Epithelial cell of prostate (primary cell): Measurements from ENCODE around the gene NDUFS8.

Source experiments
- DNase-seq: peaks from one replicate; pipeline ENCODE4 v3.0.0-alpha.2; 2011; ENCODE audit warnings: low read depth, low spot score
- H3K27ac ChIP-seq: fragments of 450-650 bp; 2 replicates; pipeline ENCODE4 v1.5.1; 2017; ENCODE audit warnings: mild to moderate bottlenecking

Gene NDUFS8

GRCh38 chr11:68047437-68048290 is 17.2 kb downstream of the NDUFS8 start:
- H3K27ac ChIP-seq: no peak overlapping the region
- DNase-seq: no peak

- no peak for DNase-seq
- H3K27ac ChIP-seq: no peak overlapping the region
Observed at GRCh38 chr11:68048681-68049508, 18.4 kb downstream of the NDUFS8 start.

GRCh38 chr11:68049509-68050370 is 19.3 kb downstream of the NDUFS8 start:
- no peak for DNase-seq

GRCh38 chr11:68050371-68050841 is 19.9 kb downstream of the NDUFS8 start:
- DNase-seq: no peak
- no peak overlapping the region for H3K27ac ChIP-seq

More at GRCh38 chr11:68049509-68050370, 19.3 kb downstream of the NDUFS8 start:
- no peak overlapping the region for H3K27ac ChIP-seq

- no peak overlapping the region for H3K27ac ChIP-seq
- DNase-seq: no peak
Observed at GRCh38 chr11:68051191-68052136, 21.0 kb downstream of the NDUFS8 start.

- no peak for DNase-seq
- H3K27ac ChIP-seq: no peak overlapping the region
Observed at GRCh38 chr11:68052137-68052873, 21.8 kb downstream of the NDUFS8 start.

- DNase-seq: no peak
- no peak overlapping the region for H3K27ac ChIP-seq
Observed at GRCh38 chr11:68053117-68053516, 22.6 kb downstream of the NDUFS8 start.

- no peak overlapping the region for H3K27ac ChIP-seq
- DNase-seq: no peak
Observed at GRCh38 chr11:68053981-68054812, 23.7 kb downstream of the NDUFS8 start.

GRCh38 chr11:68056317-68057285 is 26.1 kb downstream of the NDUFS8 start:
- H3K27ac ChIP-seq: no peak overlapping the region
- DNase-seq: no peak

GRCh38 chr11:68057807-68058206 is 27.3 kb downstream of the NDUFS8 start:
- no peak for DNase-seq
- no peak overlapping the region for H3K27ac ChIP-seq

- DNase-seq: no peak
- H3K27ac ChIP-seq: no peak overlapping the region
Observed at GRCh38 chr11:68061508-68061907, 31.0 kb downstream of the NDUFS8 start.

GRCh38 chr11:68064926-68065325 is 34.4 kb downstream of the NDUFS8 start:
- no peak for DNase-seq
- no peak overlapping the region for H3K27ac ChIP-seq

- H3K27ac ChIP-seq: no peak overlapping the region
- no peak for DNase-seq
Observed at GRCh38 chr11:68065841-68066240, 35.4 kb downstream of the NDUFS8 start.

- no peak overlapping the region for H3K27ac ChIP-seq
- DNase-seq: no peak
Observed at GRCh38 chr11:68066742-68067141, 36.3 kb downstream of the NDUFS8 start.

- H3K27ac ChIP-seq: no peak overlapping the region
- no peak for DNase-seq
Observed at GRCh38 chr11:68067991-68068390, 37.5 kb downstream of the NDUFS8 start.

GRCh38 chr11:68071281-68072048 is 41.0 kb downstream of the NDUFS8 start:
- no peak for DNase-seq
- no peak overlapping the region for H3K27ac ChIP-seq
